ENCODE data around the gene METTL15. TPM values are rescaled to one million over a fixed set of nuclear protein-coding genes. Genes with fewer than 3 reads are reported as not detected.
A peak's percentile ranks its signal among the peaks of the same experiment; 100 is the strongest.
"Not testable (repeated sequence)": the region's sequence is repeated elsewhere in the genome, so short reads cannot be mapped to it uniquely, and the experiment has no call there.

METTL15 gene
- total RNA-seq, 1 donor from 2014 or later = 18.0 TPM

GRCh38 chr11:28100665-28101064 lies 7.5 kb upstream of the METTL15 start:
- Mint-ChIP-seq H3K4me1 (ENCODE audit: low read depth) (peaks cover 39% of the 10 kb centered on the region), H3K36me3 (ENCODE audit: low read depth) (peaks cover 9% of the 10 kb centered on the region), H3K27ac (no peak overlapping the region), H3K9me3 (no peaks in the 10 kb centered on the region), H3K4me3 (no peak overlapping the region), H3K27me3 (ENCODE audit: insufficient read depth) (no peaks in the 10 kb centered on the region)
- intact Hi-C loops (cut with micrococcal nuclease) = loop anchor here (10.0 kb wide), 1 partner anchor 224 kb away; no protein-coding TSS in a partner anchor
- no peak for DNase-seq (ENCODE audit: low spot score)

- not testable (repeated sequence) for H3K27ac Mint-ChIP-seq; H3K9me3 Mint-ChIP-seq; H3K27me3 Mint-ChIP-seq (ENCODE audit: insufficient read depth); DNase-seq (ENCODE audit: low spot score); H3K36me3 Mint-ChIP-seq (ENCODE audit: low read depth); H3K4me3 Mint-ChIP-seq
- peaks cover 50% of the 10 kb centered on the region for H3K4me1 Mint-ChIP-seq (ENCODE audit: low read depth)
- intact Hi-C loops (cut with micrococcal nuclease) = loop anchor here (10.0 kb wide), 1 partner anchor 223 kb away; no protein-coding TSS in a partner anchor
Measured at GRCh38 chr11:28102300-28102699, 5.9 kb upstream of the METTL15 start.

GRCh38 chr11:28104425-28104824 lies 3.8 kb upstream of the METTL15 start:
- Mint-ChIP-seq H3K4me1 (ENCODE audit: low read depth) (peaks cover 50% of the 10 kb centered on the region), H3K9me3 (no peaks in the 10 kb centered on the region), H3K27ac (no peak overlapping the region), H3K27me3 (ENCODE audit: insufficient read depth) (no peaks in the 10 kb centered on the region), H3K36me3 (ENCODE audit: low read depth) (peaks cover 5% of the 10 kb centered on the region), H3K4me3 (no peak overlapping the region)
- DNase-seq (ENCODE audit: low spot score) = no peak
- intact Hi-C loops (cut with micrococcal nuclease) = loop anchor here (10.0 kb wide), 1 partner anchor 220 kb away; no protein-coding TSS in a partner anchor

- H3K27ac Mint-ChIP-seq = no peak overlapping the region
- intact Hi-C loops (cut with micrococcal nuclease) = loop anchor here (5.0 to 10.0 kb wide), 2 partner anchors 220 to 743 kb away; partner anchors contain the start of gene CCDC34
- no peaks in the 10 kb centered on the region for H3K27me3 Mint-ChIP-seq (ENCODE audit: insufficient read depth)
- H3K9me3 Mint-ChIP-seq = no peaks in the 10 kb centered on the region
- peaks cover 3% of the 10 kb centered on the region for H3K36me3 Mint-ChIP-seq (ENCODE audit: low read depth)
- no peak for DNase-seq (ENCODE audit: low spot score)
- H3K4me1 Mint-ChIP-seq (ENCODE audit: low read depth) = peaks cover 50% of the 10 kb centered on the region
- H3K4me3 Mint-ChIP-seq = no peak overlapping the region
Measured at GRCh38 chr11:28104984-28105383, 3.2 kb upstream of the METTL15 start.

GRCh38 chr11:28105869-28106268 lies 2.3 kb upstream of the METTL15 start:
- Mint-ChIP-seq H3K9me3 (no peaks in the 10 kb centered on the region), H3K27ac (peak overlapping the region; percentile 20), H3K4me3 (peak overlapping the region; percentile 97), H3K27me3 (ENCODE audit: insufficient read depth) (no peaks in the 10 kb centered on the region), H3K36me3 (ENCODE audit: low read depth) (peaks cover 3% of the 10 kb centered on the region), H3K4me1 (ENCODE audit: low read depth) (peaks cover 53% of the 10 kb centered on the region)
- intact Hi-C loops (cut with micrococcal nuclease) = loop anchor here (2.0 to 10.0 kb wide), 3 partner anchors 15 to 744 kb away; partner anchors contain the start of gene CCDC34
- no peak for DNase-seq (ENCODE audit: low spot score)

GRCh38 chr11:28106353-28107043 lies 1.7 kb upstream of the METTL15 start:
- H3K27ac Mint-ChIP-seq = peak overlapping the region; percentile 20
- DNase-seq (ENCODE audit: low spot score) = no peak
- H3K27me3 Mint-ChIP-seq (ENCODE audit: insufficient read depth) = no peaks in the 10 kb centered on the region
- intact Hi-C loops (cut with micrococcal nuclease) = loop anchor here (1.0 to 10.0 kb wide), 4 partner anchors 7 to 744 kb away; partner anchors contain the start of gene CCDC34
- peak overlapping the region; percentile 97 for H3K4me3 Mint-ChIP-seq
- peaks cover 57% of the 10 kb centered on the region for H3K4me1 Mint-ChIP-seq (ENCODE audit: low read depth)
- H3K9me3 Mint-ChIP-seq = no peaks in the 10 kb centered on the region
- peaks cover 3% of the 10 kb centered on the region for H3K36me3 Mint-ChIP-seq (ENCODE audit: low read depth)

- peak; percentile 5 for DNase-seq (ENCODE audit: low spot score)
- intact Hi-C loops (cut with micrococcal nuclease) = loop anchor here (1.0 to 10.0 kb wide), 4 partner anchors 8 to 745 kb away; partner anchors contain the start of gene CCDC34
- peaks cover 65% of the 10 kb centered on the region for H3K4me1 Mint-ChIP-seq (ENCODE audit: low read depth)
Measured at GRCh38 chr11:28107191-28107749, 918 bp upstream of the METTL15 start.

GRCh38 chr11:28108958-28109357 lies 770 bp downstream of the METTL15 start:
- H3K9me3 Mint-ChIP-seq = no peaks in the 10 kb centered on the region
- no peak for DNase-seq (ENCODE audit: low spot score)
- H3K27ac Mint-ChIP-seq = peak overlapping the region; percentile 83
- H3K4me3 Mint-ChIP-seq = peak overlapping the region; percentile 97
- intact Hi-C loops (cut with micrococcal nuclease) = loop anchor here (5.0 to 10.0 kb wide), 2 partner anchors 216 to 747 kb away; partner anchors contain the start of gene CCDC34
- H3K4me1 Mint-ChIP-seq (ENCODE audit: low read depth) = peaks cover 63% of the 10 kb centered on the region
- no peaks in the 10 kb centered on the region for H3K27me3 Mint-ChIP-seq (ENCODE audit: insufficient read depth)
- peaks cover 9% of the 10 kb centered on the region for H3K36me3 Mint-ChIP-seq (ENCODE audit: low read depth)

More at GRCh38 chr11:28107191-28107749, 918 bp upstream of the METTL15 start:
- peaks cover 3% of the 10 kb centered on the region for H3K36me3 Mint-ChIP-seq (ENCODE audit: low read depth)
- no peaks in the 10 kb centered on the region for H3K9me3 Mint-ChIP-seq
- H3K27ac Mint-ChIP-seq = peak overlapping the region; percentile 99
- no peaks in the 10 kb centered on the region for H3K27me3 Mint-ChIP-seq (ENCODE audit: insufficient read depth)
- H3K4me3 Mint-ChIP-seq = peak overlapping the region; percentile 97

- H3K27ac Mint-ChIP-seq = peak overlapping the region; percentile 97
- peaks cover 55% of the 10 kb centered on the region for H3K4me1 Mint-ChIP-seq (ENCODE audit: low read depth)
- peaks cover 11% of the 10 kb centered on the region for H3K36me3 Mint-ChIP-seq (ENCODE audit: low read depth)
- peak; percentile 46 for DNase-seq (ENCODE audit: low spot score)
- intact Hi-C loops (cut with micrococcal nuclease) = no loop called here
- H3K27me3 Mint-ChIP-seq (ENCODE audit: insufficient read depth) = no peaks in the 10 kb centered on the region
- H3K9me3 Mint-ChIP-seq = no peaks in the 10 kb centered on the region
- H3K4me3 Mint-ChIP-seq = peak overlapping the region; percentile 97
Measured at GRCh38 chr11:28110108-28110820, 2.1 kb downstream of the METTL15 start.

GRCh38 chr11:28110821-28111200 lies 2.6 kb downstream of the METTL15 start:
- H3K4me3 Mint-ChIP-seq = peak overlapping the region; percentile 97
- peaks cover 11% of the 10 kb centered on the region for H3K36me3 Mint-ChIP-seq (ENCODE audit: low read depth)
- H3K4me1 Mint-ChIP-seq (ENCODE audit: low read depth) = peaks cover 49% of the 10 kb centered on the region
- H3K27ac Mint-ChIP-seq = peak overlapping the region; percentile 97
- intact Hi-C loops (cut with micrococcal nuclease) = no loop called here
- DNase-seq (ENCODE audit: low spot score) = no peak
- H3K9me3 Mint-ChIP-seq = no peaks in the 10 kb centered on the region
- no peaks in the 10 kb centered on the region for H3K27me3 Mint-ChIP-seq (ENCODE audit: insufficient read depth)

- no peak overlapping the region for H3K4me3 Mint-ChIP-seq
- peaks cover 10% of the 10 kb centered on the region for H3K36me3 Mint-ChIP-seq (ENCODE audit: low read depth)
- no peak for DNase-seq (ENCODE audit: low spot score)
- no peaks in the 10 kb centered on the region for H3K27me3 Mint-ChIP-seq (ENCODE audit: insufficient read depth)
- intact Hi-C loops (cut with micrococcal nuclease) = no loop called here
- peaks cover 32% of the 10 kb centered on the region for H3K4me1 Mint-ChIP-seq (ENCODE audit: low read depth)
- no peak overlapping the region for H3K27ac Mint-ChIP-seq
- H3K9me3 Mint-ChIP-seq = no peaks in the 10 kb centered on the region
Measured at GRCh38 chr11:28114116-28114515, 5.9 kb downstream of the METTL15 start.

- intact Hi-C loops (cut with micrococcal nuclease) = no loop called here
- H3K27ac Mint-ChIP-seq = no peak overlapping the region
- no peaks in the 10 kb centered on the region for H3K9me3 Mint-ChIP-seq
Measured at GRCh38 chr11:28114731-28115130, 6.5 kb downstream of the METTL15 start.

More at GRCh38 chr11:28114731-28115130, 6.5 kb downstream of the METTL15 start:
- Mint-ChIP-seq H3K4me3 (no peak overlapping the region), H3K4me1 (ENCODE audit: low read depth) (peaks cover 26% of the 10 kb centered on the region), H3K27me3 (ENCODE audit: insufficient read depth) (no peaks in the 10 kb centered on the region), H3K36me3 (ENCODE audit: low read depth) (peaks cover 10% of the 10 kb centered on the region)
- DNase-seq (ENCODE audit: low spot score) = no peak

All from activated T-helper 1 cell treated with anti-CD3 and anti-CD28 coated beads, Interleukin-12 subunit alpha, Interleukin-12 subunit beta, Interleukin-2, Interleukin-4 antibody, amounts not matched to agents 30 ng/mL and 10 ng/mL and 1 ng/mL, durations not matched to agents 14 hours and 24 hours and 36 hours (primary cell).